IMR-90 (cell line): ENCODE measurements around the gene ZNF488. TPM values are rescaled to one million over a fixed set of nuclear protein-coding genes. Genes with fewer than 3 reads are reported as not detected.

Experiments used
- ATAC-seq: fragments of 200-7000 bp; cut with Tn5 transposase; 2 replicates; pipeline ENCODE4 v1.9.1; 2020; ENCODE audit warnings: low read depth, mild to moderate bottlenecking, moderate library complexity
- BruUV-seq: library from RNA; stranded (reverse); fragments of 400-500 nt; replicated peaks from 2 replicates; lab custom pipeline; 2021; lab: Mats Ljungman, UMichigan
- CTCF ChIA-PET: fragments of 300-600 bp; formaldehyde crosslinking; extraction: SDS; loops from one replicate; lab custom pipeline; 2021; ENCODE audit warnings: antibody characterized with exemption; lab: Yijun Ruan, JAX
- POLR2A ChIA-PET: fragments of 300-600 bp; sonication (Branson Sonifier 250); formaldehyde crosslinking; loops from one replicate; lab custom pipeline; 2022; ENCODE audit warnings: antibody characterized with exemption; ENCODE audit not compliant: unreplicated experiment; lab: Charles Lee
- DNase-seq: peaks from one replicate; pipeline ENCODE4 v3.0.0; 2013
- H2AFZ ChIP-seq: replicated peaks from 2 replicates; pipeline ENCODE3; 2013; ENCODE audit warnings: low read length, mild to moderate bottlenecking; ENCODE audit not compliant: poor library complexity
- H2AK5ac ChIP-seq: 2 replicates; pipeline ENCODE4 v1.6.1; 2013; ENCODE audit warnings: low read depth, low read length, inconsistent platforms
- H2AK9ac ChIP-seq: replicated peaks from 2 replicates; pipeline ENCODE3; 2013; ENCODE audit warnings: mild to moderate bottlenecking, low read depth, low read length, moderate library complexity; ENCODE audit not compliant: poor library complexity
- H2BK120ac ChIP-seq: 2 replicates; pipeline ENCODE4 v1.6.1; 2013; ENCODE audit warnings: low read depth, low read length, inconsistent platforms
- H2BK15ac ChIP-seq: 3 replicates; pipeline ENCODE4 v1.6.1; 2013; ENCODE audit warnings: low read depth, low read length, inconsistent platforms
- H2BK20ac ChIP-seq: 2 replicates; pipeline ENCODE4 v1.6.1; 2013; ENCODE audit warnings: low read depth, mild to moderate bottlenecking, inconsistent platforms, low read length, moderate library complexity
- H2BK5ac ChIP-seq: 2 replicates; pipeline ENCODE4 v1.6.1; 2013; ENCODE audit warnings: mild to moderate bottlenecking, low read depth, low read length, inconsistent platforms; ENCODE audit not compliant: poor library complexity, severe bottlenecking
- H3K14ac ChIP-seq: replicated peaks from 2 replicates; pipeline ENCODE4 v1.6.1; 2013; ENCODE audit warnings: low read depth, low read length, inconsistent platforms
- H3K18ac ChIP-seq: 2 replicates; pipeline ENCODE4 v1.6.1; 2013; ENCODE audit warnings: low read depth, low read length, control low read depth
- H3K23ac ChIP-seq: 2 replicates; pipeline ENCODE4 v1.6.1; 2013; ENCODE audit warnings: low read depth, low read length, inconsistent platforms
- H3K27ac ChIP-seq: 2 replicates; pipeline ENCODE4 v1.5.1; 2013; ENCODE audit warnings: mild to moderate bottlenecking, control low read depth, low read length; ENCODE audit not compliant: insufficient read depth
- H3K27me3 ChIP-seq: 2 replicates; pipeline ENCODE4 v1.6.1; 2013; ENCODE audit warnings: low read length; ENCODE audit not compliant: control insufficient read depth, insufficient read depth
- H3K36me3 ChIP-seq: 2 replicates; pipeline ENCODE4 v1.6.1; 2013; ENCODE audit warnings: low read length, mixed read lengths; ENCODE audit not compliant: control insufficient read depth, insufficient read depth
- H3K4ac ChIP-seq: 2 replicates; pipeline ENCODE4 v1.6.1; 2013; ENCODE audit warnings: low read depth, low read length, inconsistent platforms
- H3K4me1 ChIP-seq: 2 replicates; pipeline ENCODE4 v1.6.1; 2013; ENCODE audit warnings: low read length, mixed read lengths; ENCODE audit not compliant: control insufficient read depth, insufficient read depth
- H3K4me2 ChIP-seq: 2 replicates; pipeline ENCODE4 v1.6.1; 2013; ENCODE audit warnings: low read depth, mild to moderate bottlenecking, control low read depth, low read length, moderate library complexity
- H3K4me3 ChIP-seq: 2 replicates; pipeline ENCODE4 v1.5.1; 2013; ENCODE audit warnings: low read depth, mild to moderate bottlenecking, control low read depth, low read length, moderate library complexity; ENCODE audit not compliant: insufficient read depth
- H3K56ac ChIP-seq: 2 replicates; pipeline ENCODE4 v1.6.1; 2013; ENCODE audit warnings: low read length, inconsistent platforms; ENCODE audit not compliant: insufficient read depth; ENCODE audit errors: extremely low read depth
- H3K79me1 ChIP-seq, 2 experiments: 2 replicates each; pipeline ENCODE4 v1.6.1; 2013; ENCODE audit warnings: low read length in 2 of 2, inconsistent platforms in 1 of 2, low read depth in 1 of 2
- H3K9ac ChIP-seq: 2 replicates; pipeline ENCODE4 v1.6.1; 2013; ENCODE audit warnings: low read depth, low read length, control low read depth
- H3K9me1 ChIP-seq: 2 replicates; pipeline ENCODE4 v1.6.1; 2013; ENCODE audit warnings: low read length, inconsistent platforms; ENCODE audit not compliant: insufficient read depth
- H3K9me3 ChIP-seq: 2 replicates; pipeline ENCODE4 v1.6.1; 2013; ENCODE audit warnings: low read length; ENCODE audit not compliant: control insufficient read depth, insufficient read depth
- H4K20me1 ChIP-seq: 2 replicates; pipeline ENCODE4 v1.6.1; 2013; ENCODE audit warnings: low read length, inconsistent platforms; ENCODE audit not compliant: insufficient read depth
- H4K5ac ChIP-seq: 2 replicates; pipeline ENCODE4 v1.6.1; 2013; ENCODE audit warnings: mild to moderate bottlenecking, low read depth, low read length, control low read depth
- H4K8ac ChIP-seq, 2 experiments: 2 replicates each; pipeline ENCODE4 v1.6.1; 2013; ENCODE audit warnings: low read depth in 2 of 2, low read length in 2 of 2, control low read depth in 1 of 2, inconsistent platforms in 1 of 2
- H4K91ac ChIP-seq: 2 replicates; pipeline ENCODE4 v1.6.1; 2013; ENCODE audit warnings: low read depth, low read length, inconsistent platforms; ENCODE audit not compliant: insufficient read depth
- CHD1 ChIP-seq: IDR thresholded peaks from 2 replicates; pipeline ENCODE4 v1.6.1; 2012; ENCODE audit warnings: low read depth, low read length, improper control_type of control experiment
- FOS ChIP-seq: fragments of 150-350 bp; IDR thresholded peaks from 2 replicates; pipeline ENCODE4 v1.6.1; 2016; ENCODE audit warnings: low read depth, low read length
- MAZ ChIP-seq: IDR thresholded peaks from 2 replicates; pipeline ENCODE4 v1.6.1; 2012; ENCODE audit warnings: low read depth, mild to moderate bottlenecking, low read length, improper control_type of control experiment, moderate library complexity, borderline replicate concordance
- MXI1 ChIP-seq: IDR thresholded peaks from 2 replicates; pipeline ENCODE4 v1.6.1; 2012; ENCODE audit warnings: low read depth, mild to moderate bottlenecking, low read length, moderate library complexity, borderline replicate concordance
- USF2 ChIP-seq: fragments of 150-350 bp; IDR thresholded peaks from 2 replicates; pipeline ENCODE4 v1.6.1; 2017; ENCODE audit warnings: mild to moderate bottlenecking, antibody characterized with exemption, low read length, low read depth
- WGBS, 2 experiments: methylation state at CpG; one replicate each; pipeline versions ENCODE4 v1.1.5 to v1.1.7; 2013; ENCODE audit warnings: missing lambda C conversion rate in 2 of 2; ENCODE audit not compliant: insufficient read length in 1 of 2; ENCODE audit errors: extremely low coverage in 2 of 2; 5-methylcytosine and 5-hydroxymethylcytosine counted together
- dilution Hi-C: fragments of 300-500 bp; cut with HindIII; formaldehyde crosslinking; loops from one replicate; pipeline ENCODE4 v1.14.3; 2018; ENCODE audit warnings: low sequenced_read_pairs; ENCODE audit not compliant: unreplicated experiment
- in situ Hi-C: fragments of 300-500 bp; cut with MboI; formaldehyde crosslinking; loops from 3 replicates; pipeline ENCODE4 v1.14.3; 2019; ENCODE audit warnings: low sequenced_read_pairs, inconsistent platforms, mixed read lengths
- intact Hi-C: fragments of 100-400 bp; cut with micrococcal nuclease; formaldehyde crosslinking; loops from 2 replicates; pipeline ENCODE4 v1.10.0; 2022
- polyA plus RNA-seq, 3 experiments: library from polyadenylated mRNA; depleted of rRNA; stranded (reverse); fragments of >200 nt; gene quantifications; 2 replicates each; pipeline ENCODE4 v1.2.3, GENCODE V29; 2012; ENCODE audit warnings: low replicate concordance in 1 of 3
- total RNA-seq: library from RNA; depleted of rRNA; stranded (reverse); fragments of >200 nt; gene quantifications from 2 replicates; pipeline ENCODE4 v1.2.3, GENCODE V29; 2012
- TF ChIP-seq, protein P1 (sequence below): conservative IDR thresholded peaks from 2 replicates; pipeline ENCODE4 v1.5.1; 2012; ENCODE audit warnings: mild to moderate bottlenecking, low read depth, low read length, improper control_type of control experiment

Gene ZNF488
- total and polyA plus RNA-seq, 2 of the 4 experiments (the other 2 are of a cell fraction): under 0.01 to 0.14 TPM

GRCh38 chr10:47359626-47360418 is 24.3 kb downstream of the ZNF488 start:
- ChIA-PET CTCF (no interaction called here), POLR2A (no interaction called here)
- Histone ChIP-seq H2BK15ac (no peak overlapping the region), H2AK5ac (no peak overlapping the region), H3K9me1 (no peaks in the 10 kb centered on the region), H3K18ac (no peak overlapping the region), H3K9me3 (no peaks in the 10 kb centered on the region), H3K4me1 (no peaks in the 10 kb centered on the region), H2BK20ac (no peak overlapping the region), H3K36me3 (no peaks in the 10 kb centered on the region), H3K4ac (no peak overlapping the region), H4K20me1 (no peaks in the 10 kb centered on the region), H3K23ac (no peak overlapping the region), H3K56ac (no peak overlapping the region), H2AFZ (peak overlapping the region; percentile 16), H3K4me2 (no peak overlapping the region), H3K27me3 (peaks cover 26% of the 10 kb centered on the region), H2BK120ac (no peak overlapping the region), H2AK9ac (no peak overlapping the region), H3K27ac (no peak overlapping the region), H4K91ac (no peak overlapping the region), H3K14ac (no peak overlapping the region), H3K79me1 (no peaks in the 10 kb centered on the region), H4K8ac (no peak overlapping the region), H3K9ac (no peak overlapping the region), H4K5ac (no peak overlapping the region), H3K4me3 (no peak overlapping the region), H2BK5ac (no peak overlapping the region)
- BruUV-seq: no TSS peak
- DNase-seq: no peak
- dilution Hi-C loops: no loop called here
- intact Hi-C loops: loop anchor here (2.0 kb wide), 1 partner anchor 79 kb away; no protein-coding TSS in a partner anchor
- in situ Hi-C loops: no loop called here
- no peak for ATAC-seq
- TF ChIP-seq USF2 (no peak), CHD1 (no peak), MAZ (no peak), FOS (no peak), MXI1 (no peak)
- TF ChIP-seq, protein P1, sequence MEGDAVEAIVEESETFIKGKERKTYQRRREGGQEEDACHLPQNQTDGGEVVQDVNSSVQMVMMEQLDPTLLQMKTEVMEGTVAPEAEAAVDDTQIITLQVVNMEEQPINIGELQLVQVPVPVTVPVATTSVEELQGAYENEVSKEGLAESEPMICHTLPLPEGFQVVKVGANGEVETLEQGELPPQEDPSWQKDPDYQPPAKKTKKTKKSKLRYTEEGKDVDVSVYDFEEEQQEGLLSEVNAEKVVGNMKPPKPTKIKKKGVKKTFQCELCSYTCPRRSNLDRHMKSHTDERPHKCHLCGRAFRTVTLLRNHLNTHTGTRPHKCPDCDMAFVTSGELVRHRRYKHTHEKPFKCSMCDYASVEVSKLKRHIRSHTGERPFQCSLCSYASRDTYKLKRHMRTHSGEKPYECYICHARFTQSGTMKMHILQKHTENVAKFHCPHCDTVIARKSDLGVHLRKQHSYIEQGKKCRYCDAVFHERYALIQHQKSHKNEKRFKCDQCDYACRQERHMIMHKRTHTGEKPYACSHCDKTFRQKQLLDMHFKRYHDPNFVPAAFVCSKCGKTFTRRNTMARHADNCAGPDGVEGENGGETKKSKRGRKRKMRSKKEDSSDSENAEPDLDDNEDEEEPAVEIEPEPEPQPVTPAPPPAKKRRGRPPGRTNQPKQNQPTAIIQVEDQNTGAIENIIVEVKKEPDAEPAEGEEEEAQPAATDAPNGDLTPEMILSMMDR: no peak
- WGBS, 2 experiments: 50% methylated on average over 1 of the region's 4 CpGs; no CpG with 5 or more reads in 1 of the 2 experiments
